GM10248 (cell line): ENCODE measurements around the gene RMI2.

Source experiments
- CTCF ChIA-PET: fragments of 300-600 bp; sonication (Branson Sonifier 250); formaldehyde crosslinking; extraction: SDS; loops from one replicate; lab custom pipeline; 2021; ENCODE audit warnings: antibody characterized with exemption; lab: Yijun Ruan, JAX
- POLR2A ChIA-PET: fragments of 350-650 bp; sonication (Branson Sonifier 250); formaldehyde crosslinking; extraction: SDS; loops from one replicate; lab custom pipeline; 2020; ENCODE audit warnings: antibody characterized with exemption; lab: Yijun Ruan, JAX
- DNase-seq: peaks from one replicate; pipeline ENCODE4 v3.0.0; 2012; ENCODE audit errors: extremely low spot score
- CTCF ChIP-seq: IDR thresholded peaks from 2 replicates; pipeline ENCODE4 v1.5.1; 2012; ENCODE audit warnings: mild to moderate bottlenecking, low read depth; ENCODE audit errors: extremely low read depth, missing control alignments, control extremely low read depth

The RMI2 gene

GRCh38 chr16:11309895-11310633 is 35.2 kb upstream of the RMI2 start:
- DNase-seq: peak; percentile 55
- TF ChIP-seq CTCF: no peak
- ChIA-PET CTCF (interaction anchor here (1.4 to 6.0 kb wide), 6 partner anchors 9 to 346 kb away, joined by 3 to 48 read pairs (median 6); partner anchors contain the start of gene SOCS1), POLR2A (interaction anchor here (0.6 to 7.1 kb wide), 2 partner anchors 11 to 55 kb away, joined by 3 to 52 read pairs; partner anchors contain the start of gene SOCS1)

GRCh38 chr16:11310634-11310977 is 34.7 kb upstream of the RMI2 start:
- POLR2A ChIA-PET: interaction anchor here (7.1 kb wide), 1 partner anchor 56 kb away, joined by 52 read pairs; the partner anchor contains the start of gene SOCS1
- no peak for DNase-seq
- no peak for TF ChIP-seq CTCF
- CTCF ChIA-PET: interaction anchor here (1.4 to 6.0 kb wide), 6 partner anchors 9 to 347 kb away, joined by 3 to 48 read pairs (median 6); partner anchors contain the start of gene SOCS1

GRCh38 chr16:11310997-11311561 is 34.2 kb upstream of the RMI2 start:
- ChIA-PET CTCF (interaction anchor here (1.1 to 6.0 kb wide), 8 partner anchors 10 to 347 kb away, joined by 3 to 48 read pairs (median 4); partner anchors contain the start of gene SOCS1), POLR2A (interaction anchor here (1.0 to 7.1 kb wide), 2 partner anchors 30 to 56 kb away, joined by 3 to 52 read pairs; partner anchors contain the start of gene SOCS1)
- TF ChIP-seq CTCF: no peak
- DNase-seq: peak; percentile 68

GRCh38 chr16:11312718-11313492 is 32.4 kb upstream of the RMI2 start:
- POLR2A ChIA-PET: interaction anchor here (7.1 kb wide), 1 partner anchor 58 kb away, joined by 52 read pairs; the partner anchor contains the start of gene SOCS1
- DNase-seq: no peak
- CTCF ChIA-PET: interaction anchor here (1.0 to 6.0 kb wide), 5 partner anchors 15 to 359 kb away, joined by 3 to 48 read pairs (median 8); partner anchors contain the start of gene SOCS1

GRCh38 chr16:11313493-11314308 is 31.6 kb upstream of the RMI2 start:
- no peak for TF ChIP-seq CTCF
- no peak for DNase-seq
- ChIA-PET CTCF (interaction anchor here (6.0 kb wide), 1 partner anchor 57 kb away, joined by 48 read pairs; the partner anchor contains the start of gene SOCS1), POLR2A (interaction anchor here (7.1 kb wide), 1 partner anchor 59 kb away, joined by 52 read pairs; the partner anchor contains the start of gene SOCS1)

More at GRCh38 chr16:11312718-11313492, 32.4 kb upstream of the RMI2 start:
- TF ChIP-seq CTCF: no peak
